SKM-1 treated with dmso at 0.1 percent for 144 hours (cell line): ENCODE results near the gene ASAP3.

Source experiments
- DNase-seq: peaks from one replicate; lab custom pipeline; 2025; ENCODE audit not compliant: unreplicated experiment; lab: John Stamatoyannopoulos, UW

The ASAP3 gene

GRCh38 chr1:23483321-23484252 lies at the start of gene ASAP3:
Gene ASAP3, minus strand, starts transcription at chr1:23484179. Its CDS starts 46 bp downstream, at chr1:23484133.
- DNase-seq: no peak

DNA sequence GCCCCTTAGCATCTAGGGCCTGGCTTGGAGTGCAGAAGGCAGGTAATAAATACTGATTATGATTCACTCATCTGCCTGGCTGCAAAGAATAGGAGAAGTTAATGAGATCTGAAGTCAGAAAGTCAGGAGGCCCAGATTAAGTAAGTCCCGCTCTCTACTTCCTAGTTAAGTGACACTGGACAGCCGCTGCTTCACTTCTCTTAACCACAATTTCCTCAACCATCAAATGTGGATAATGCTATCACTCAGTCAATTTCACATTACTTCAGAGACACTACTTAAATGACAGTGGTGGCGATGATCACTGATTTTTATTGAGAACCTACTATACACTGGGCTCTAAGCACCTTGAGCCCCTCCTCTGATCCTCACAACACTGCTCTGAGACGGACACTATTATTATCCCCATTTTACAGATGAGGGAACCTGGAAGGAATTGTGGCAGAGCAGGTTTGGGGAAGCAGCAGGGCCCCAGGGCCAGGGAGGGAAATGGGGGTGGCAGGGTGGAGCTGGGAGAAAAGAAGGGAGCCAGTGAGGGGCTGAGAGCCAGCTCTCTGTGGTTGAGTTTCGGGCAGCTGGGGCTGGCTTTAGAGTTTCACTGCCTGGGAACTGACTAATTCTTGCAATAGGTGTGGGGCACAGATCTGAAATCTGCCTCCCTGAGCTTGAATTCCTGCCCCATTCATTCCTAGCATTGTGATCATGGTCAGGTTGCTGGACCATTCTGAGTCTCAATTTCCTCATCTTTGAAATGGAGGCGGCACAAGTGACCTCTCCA lies 49.5 kb upstream of the ASAP3 start:
- peak; percentile 71 for DNase-seq

GRCh38 chr1:23531562-23532094 lies 47.6 kb upstream of the ASAP3 start:
- DNase-seq: no peak

DNA sequence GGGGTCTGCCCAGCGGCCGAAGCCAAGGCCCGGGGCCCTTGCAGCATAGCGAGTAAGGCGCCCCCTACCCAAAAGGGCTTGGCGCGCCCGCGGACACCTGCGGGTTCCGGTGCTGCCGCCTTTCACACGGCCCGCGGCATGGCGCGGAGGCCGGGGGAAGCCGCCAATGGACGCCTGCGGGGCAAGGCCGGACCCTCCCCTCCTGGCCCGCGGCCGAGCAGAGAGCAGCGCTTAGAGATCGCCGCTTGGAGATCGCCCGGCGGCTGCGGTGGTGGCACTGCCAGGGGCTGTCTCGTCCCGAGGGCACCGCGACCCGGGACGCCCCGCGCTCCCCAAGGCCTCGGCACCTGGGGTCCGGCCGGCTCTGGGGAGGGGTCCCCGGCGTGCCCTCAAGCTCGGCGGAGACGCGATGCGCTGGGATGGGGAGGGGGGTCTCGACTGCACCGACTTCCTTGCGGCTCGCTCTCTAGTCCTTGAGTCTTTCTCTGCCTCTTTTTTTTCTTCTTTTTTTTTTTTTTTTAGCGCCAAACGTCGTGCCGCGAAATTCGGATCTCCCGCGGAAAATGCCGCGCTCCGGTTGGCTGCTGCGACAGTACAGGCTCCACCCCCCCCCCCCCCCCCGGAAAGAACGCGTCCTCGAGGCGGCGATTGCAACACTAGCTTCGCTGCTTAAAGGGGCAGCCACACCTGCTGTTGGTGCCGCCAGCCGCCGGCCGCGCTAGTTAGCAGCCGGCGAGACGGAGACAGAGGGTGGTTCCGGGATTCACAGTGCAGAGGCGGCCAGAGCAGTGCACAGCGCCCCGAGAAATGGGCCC lies 47.0 kb upstream of the ASAP3 start, which contains the start of gene E2F2:
E2F2 (minus strand) TSS at position 487 of the 815 bp plus-strand sequence; CDS start at position 47, 440 bp downstream.
- peak; percentile 13 for DNase-seq

DNA sequence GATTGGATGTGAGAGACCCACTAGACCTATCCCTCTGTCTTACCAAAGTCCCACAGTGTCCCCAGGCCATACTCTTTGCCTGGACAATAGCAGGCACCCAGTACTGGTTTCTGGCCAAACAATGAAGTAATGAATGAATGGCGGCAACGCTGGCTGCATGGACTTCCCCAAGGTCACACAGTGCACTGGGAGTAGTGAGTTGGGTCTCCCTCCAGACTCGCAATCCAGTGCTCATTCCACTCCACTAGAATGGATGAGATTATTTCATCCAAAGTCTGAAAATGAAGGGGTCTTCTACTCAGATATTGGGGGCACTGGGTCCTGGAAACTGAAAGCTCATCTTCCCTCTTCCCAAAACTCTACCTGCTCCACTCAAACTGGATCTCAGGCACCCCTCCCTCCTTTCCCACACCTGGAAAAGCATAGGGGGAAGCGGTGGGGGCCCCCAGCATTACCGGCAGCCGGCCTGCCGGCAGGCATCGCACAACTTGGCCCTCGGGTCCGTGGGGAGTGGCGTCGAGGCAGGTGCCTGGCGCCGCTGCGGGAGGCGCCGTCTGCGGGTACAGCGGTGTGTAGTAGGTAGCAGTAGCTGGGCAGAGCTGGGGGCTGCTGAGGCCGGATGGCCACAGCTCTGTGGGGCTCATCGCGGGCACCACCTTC lies 46.2 kb upstream of the ASAP3 start:
- DNase-seq: no peak

DNA sequence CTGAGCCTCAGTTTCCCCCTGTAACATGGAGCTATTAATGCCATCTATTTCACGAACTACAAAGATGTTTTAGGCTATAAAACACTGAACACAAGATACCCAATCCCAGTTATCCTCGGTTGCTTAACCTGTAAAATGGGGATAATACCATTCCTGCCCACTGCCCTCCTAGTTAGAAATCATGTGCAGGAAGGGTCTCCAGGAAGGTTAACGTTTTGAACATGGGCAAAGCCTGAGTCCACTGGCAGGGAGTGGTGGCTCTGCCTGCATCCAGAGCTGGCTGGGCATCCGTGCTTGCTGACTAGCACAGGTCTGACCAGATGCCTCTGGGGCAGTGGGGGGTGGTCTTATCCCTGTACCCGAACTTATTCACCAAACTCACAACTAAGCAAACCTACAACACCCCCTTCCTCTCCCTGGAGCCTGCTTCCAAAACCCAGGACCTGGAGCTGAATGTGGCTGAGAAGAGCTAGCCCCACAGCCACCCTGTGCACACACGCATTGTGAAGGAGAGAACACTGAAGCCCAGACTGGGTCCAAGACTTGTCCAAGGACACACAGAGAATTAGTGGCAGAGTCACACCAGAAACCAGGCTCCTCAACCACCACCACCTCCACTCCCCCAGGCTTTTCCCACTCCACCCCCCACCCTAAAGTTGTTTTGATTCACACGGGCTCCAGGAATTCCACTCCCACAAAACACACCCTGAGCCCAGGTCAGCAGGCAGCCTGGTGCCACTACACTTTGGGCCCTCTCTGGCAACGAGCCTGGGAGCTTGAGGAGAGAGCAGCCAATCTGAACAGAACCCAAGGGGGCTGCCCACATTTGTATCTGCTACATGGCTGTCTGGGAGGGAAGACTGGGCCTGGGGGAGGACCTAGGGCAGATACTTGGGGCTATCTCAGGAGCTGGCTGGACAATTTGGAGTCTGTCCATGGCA lies 45.4 kb upstream of the ASAP3 start:
- no peak for DNase-seq

- DNase-seq: peak; percentile 6
These were observed 44.4 kb upstream of the ASAP3 start for GRCh38 chr1:23528250-23528978.

DNA sequence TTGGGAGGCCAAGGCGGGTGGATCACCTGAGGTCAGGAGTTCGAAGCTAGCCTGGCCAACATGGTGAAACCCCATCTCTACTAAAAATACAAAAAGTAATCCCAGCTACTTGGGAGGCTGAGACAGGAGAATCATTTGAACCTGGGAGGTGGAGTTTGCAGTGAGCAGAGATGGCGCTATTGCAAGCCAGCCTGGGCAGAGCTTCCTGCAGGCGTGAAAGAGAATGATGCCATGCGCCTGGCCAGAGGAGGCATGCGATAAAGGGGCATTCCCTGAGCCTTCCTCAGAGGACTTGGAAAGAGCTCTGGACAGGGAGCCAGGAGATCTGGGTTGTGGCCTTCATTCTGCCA lies 43.9 kb upstream of the ASAP3 start:
- no peak for DNase-seq

DNA sequence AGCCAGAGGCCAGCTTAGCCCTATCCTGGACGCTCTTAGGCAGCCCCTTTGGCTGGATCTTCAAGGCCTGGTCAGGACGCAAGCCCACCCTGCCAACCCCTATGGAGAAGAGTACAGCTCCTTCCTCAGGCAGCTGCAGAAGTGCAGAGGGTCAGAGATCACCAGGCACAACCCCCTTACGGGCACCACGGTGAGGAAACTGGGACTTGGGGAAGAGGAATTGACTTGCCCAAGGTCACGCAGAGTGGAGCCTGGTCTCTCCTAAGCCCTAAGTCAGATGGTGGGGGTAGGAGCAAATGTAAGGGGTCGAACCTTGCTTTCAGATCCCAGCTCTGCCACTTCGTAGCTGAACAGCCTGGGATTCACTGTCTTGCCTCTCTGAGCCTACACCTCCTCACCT lies 43.4 kb upstream of the ASAP3 start:
- no peak for DNase-seq

GRCh38 chr1:23526329-23527041 lies 42.5 kb upstream of the ASAP3 start:
- no peak for DNase-seq

- DNase-seq: no peak
These were observed 41.7 kb upstream of the ASAP3 start for GRCh38 chr1:23525558-23526250.

DNA sequence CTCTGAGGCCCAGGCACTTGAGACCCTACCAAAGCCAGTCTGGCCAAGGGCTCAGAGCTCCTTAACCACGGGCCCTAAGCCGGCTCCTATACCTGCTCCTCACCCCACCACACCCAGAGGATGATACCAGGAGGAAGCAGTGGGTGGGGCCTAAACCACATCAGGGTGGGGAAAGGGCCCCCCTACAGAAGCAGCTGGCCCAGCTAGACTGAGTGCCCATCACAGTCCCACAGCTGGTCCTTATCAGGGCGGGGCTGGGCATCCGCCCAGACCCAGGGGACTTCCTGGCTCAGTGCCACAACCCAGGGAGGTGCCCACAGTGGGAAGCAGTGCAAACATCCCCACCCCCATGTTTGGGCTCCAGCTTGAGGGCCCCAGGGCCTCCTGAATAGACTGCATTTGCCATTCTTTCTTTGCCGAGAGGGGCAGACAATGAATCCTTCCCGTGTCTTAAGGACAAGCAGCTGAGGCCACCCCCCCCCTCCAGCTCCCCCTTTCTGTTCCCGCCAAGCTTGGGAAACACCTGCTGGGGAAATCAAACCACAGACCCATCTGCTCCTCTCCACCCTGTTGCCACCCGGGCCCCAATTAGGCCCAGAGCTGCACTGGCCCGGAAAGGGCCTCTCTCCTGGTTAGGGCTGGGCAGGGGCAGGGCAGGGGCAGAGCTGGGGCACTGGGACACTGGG lies 40.9 kb upstream of the ASAP3 start:
- no peak for DNase-seq

GRCh38 chr1:23524163-23524562 lies 40.2 kb upstream of the ASAP3 start:
- DNase-seq: no peak

DNA sequence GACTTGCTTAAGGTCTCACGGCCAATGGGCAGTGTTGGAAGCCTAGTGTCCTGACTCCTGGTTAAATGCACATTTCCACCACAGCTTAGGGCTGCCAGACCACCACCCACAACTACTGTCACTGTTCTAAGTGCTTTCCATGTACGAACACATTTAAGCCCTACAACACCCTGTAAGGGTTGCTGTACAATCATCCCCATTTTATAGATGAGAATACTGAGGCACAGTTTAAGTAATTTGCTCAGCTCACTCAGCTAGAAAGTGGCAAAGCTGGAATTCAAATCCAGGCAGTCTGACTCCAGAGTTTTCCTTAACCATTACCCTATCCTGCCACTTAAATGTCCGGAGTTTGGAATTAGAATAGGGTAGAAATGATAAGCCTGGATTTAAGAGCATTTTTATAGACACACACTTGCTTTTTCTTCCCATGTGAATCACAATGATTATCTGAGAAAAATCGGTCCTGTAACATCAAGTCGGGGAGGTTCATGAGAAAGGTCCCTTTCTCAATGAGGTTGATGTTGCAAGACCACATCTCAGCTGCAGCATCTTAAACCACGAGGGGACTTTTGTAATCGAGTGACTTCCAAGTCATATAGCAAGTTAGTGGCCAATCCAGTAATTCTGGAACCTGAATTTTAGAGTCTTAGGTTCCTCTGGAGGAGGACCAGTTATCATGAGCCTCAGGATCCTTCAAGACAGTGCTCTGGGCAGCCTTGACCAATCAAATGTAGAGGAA lies 38.4 kb upstream of the ASAP3 start:
- DNase-seq: peak; percentile 62

GRCh38 chr1:23521588-23521987 lies 37.6 kb upstream of the ASAP3 start:
- no peak for DNase-seq

- no peak for DNase-seq
These were observed 33.6 kb upstream of the ASAP3 start for GRCh38 chr1:23517581-23517980.
